ENCODE results near the gene NF2.

The NF2 gene

DNA sequence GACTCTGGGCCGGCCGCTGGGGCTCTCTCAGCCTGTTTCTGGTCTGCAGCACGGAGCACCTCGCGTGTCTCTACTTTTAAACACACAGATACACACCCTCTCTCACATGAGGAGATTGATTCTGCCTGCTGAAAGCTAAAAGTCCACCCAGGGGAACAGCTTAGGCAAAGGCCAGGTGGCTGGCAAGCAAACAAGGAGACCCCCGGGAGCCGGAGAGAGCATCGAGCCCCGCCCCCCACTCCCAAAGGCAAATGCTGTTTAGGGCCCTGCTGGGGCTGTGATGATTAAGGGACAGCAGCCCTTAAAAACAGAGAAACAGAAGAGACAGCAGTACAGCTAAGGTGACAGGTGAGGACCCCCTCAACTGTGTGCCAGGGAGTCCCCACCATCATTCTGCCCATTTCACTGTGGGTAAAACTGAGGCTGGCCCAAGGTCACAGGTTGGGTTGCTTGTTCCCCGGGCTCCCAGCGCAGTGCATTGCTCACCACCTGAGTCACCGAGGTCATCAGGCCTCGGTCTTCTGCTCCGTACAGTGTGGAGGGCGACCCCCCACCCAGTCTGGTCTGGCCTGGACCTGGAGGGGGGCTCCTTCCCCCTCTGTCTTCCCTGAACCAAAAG, 123.2 kb downstream of the NF2 start:
- no peak for DNase-seq

DNA sequence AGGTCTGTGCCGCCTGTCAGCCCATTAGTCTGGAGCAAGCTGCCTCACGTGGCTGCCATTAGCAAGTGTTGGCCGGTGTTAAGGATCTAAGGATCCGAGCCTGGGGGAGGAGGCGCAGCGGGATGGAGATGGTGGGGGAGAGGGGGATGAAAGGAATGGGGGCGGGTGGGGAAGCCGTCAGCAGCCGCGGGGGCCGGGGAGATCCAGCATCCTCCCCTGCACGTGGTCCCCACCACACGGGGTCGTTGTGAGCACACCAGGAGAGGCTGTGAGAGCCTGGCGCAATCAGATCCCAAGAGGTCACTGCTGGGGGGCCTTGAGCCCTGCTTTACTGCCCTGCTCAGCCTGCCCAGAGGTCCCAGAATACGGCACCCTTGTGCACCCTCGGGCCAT, 123.7 kb downstream of the NF2 start:
- no peak for DNase-seq

GRCh38 chr22:29729161-29729560, 125.7 kb downstream of the NF2 start:
- DNase-seq, result no peak

GRCh38 chr22:29731058-29731850, 127.8 kb downstream of the NF2 start:
- DNase-seq, result no peak

DNA sequence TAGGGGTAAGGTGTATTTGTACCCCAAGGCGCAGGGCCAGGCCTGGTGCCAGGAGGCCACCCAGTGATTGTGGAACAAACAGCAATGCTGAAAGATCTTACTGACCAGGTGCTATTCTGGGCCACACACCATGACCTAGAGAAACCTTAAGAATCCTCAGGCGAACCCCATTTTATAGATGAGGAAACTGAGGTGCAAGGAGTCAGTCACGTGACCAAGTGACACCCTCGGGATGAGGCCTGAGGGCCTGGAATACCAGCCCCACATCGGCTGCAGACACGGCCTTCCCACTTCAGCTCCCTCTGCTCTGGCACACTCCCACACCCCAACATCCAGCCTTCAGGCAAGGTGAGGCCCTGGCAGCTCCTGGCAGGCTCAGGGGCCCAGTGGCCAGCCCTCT, 129.4 kb downstream of the NF2 start:
- DNase-seq, result no peak

- DNase-seq, result no peak
Observed at GRCh38 chr22:29733362-29734201, 130.1 kb downstream of the NF2 start.

DNA sequence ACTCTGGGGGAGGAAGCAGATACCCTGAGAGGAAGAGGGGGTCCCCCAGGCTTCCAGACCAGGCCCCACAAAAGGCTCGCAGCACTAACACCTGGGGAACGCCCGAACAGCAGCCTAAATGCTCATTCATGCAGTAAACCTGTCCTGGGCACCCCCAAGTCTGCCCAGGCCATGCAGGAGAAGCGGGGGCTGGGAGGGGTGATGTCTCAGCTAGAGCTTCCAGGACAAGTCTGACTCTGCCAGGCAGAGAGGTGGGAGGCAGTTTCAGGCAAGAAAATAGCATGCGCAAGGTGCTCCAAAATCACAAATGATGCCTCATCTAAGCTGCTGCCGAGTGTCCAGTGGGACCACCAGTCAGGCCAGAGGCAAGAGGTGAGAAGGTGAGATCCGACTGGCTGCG, 131.0 kb downstream of the NF2 start:
- DNase-seq, result no peak

GRCh38 chr22:29734838-29735237, 131.4 kb downstream of the NF2 start:
- no peak for DNase-seq

DNA sequence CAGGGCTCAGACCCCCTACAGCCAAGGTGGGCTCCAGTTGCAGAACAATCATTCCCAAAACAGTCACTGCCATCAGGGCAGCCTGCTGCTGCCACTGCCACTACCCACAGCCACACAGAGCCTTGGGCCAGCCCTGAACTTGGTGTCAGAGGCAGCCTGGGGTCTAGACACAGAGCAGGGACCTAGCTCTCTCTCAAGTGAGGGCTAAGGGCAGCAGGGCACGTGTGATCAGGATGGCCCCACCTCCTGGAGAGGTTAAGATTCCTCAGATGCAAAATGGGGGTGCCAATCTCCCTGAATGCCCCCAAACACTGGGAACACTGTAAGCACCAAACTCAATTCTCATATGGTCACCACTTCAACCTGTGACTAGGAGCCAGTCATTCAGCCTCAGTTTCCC, 132.0 kb downstream of the NF2 start:
- DNase-seq, result no peak

- DNase-seq, result no peak
Observed at GRCh38 chr22:29737251-29738117, 134.1 kb downstream of the NF2 start.

DNA sequence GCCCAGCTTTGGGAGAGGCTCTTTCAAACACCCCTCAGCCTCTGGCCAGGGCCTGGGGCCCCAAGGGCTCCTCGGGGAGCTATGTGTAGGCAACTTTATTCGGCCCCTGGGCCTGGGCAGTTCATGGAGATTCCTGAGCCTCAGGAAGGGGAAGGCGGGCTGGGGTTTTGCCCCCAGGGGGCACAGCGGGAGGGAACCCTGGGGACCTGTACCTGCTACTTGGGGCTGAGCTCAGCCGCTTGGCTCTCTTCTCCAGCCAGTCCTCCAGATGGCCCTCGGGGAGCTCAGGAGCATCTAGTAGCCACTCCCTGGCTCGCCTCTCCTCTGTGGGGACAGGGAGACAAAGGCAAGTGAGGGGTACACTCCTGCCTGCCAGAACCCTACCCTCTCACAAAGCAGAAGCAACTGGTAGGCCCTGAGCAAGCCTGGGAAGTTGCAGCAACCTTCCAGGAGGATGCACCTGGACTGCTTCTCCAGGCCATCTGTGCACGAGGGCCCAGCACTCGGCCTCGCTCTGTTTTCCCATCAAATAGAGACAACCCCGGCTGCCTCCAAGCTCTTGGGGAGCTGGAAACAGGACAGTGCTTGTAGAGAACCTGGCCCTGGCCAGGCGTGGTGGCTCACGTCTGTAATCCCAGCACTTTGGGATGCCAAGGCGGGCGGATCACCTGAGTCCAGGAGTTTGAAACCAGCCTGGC, 134.8 kb downstream of the NF2 start:
- no peak for DNase-seq

- DNase-seq, result no peak
Observed at GRCh38 chr22:29739346-29739875, 136.0 kb downstream of the NF2 start.

DNA sequence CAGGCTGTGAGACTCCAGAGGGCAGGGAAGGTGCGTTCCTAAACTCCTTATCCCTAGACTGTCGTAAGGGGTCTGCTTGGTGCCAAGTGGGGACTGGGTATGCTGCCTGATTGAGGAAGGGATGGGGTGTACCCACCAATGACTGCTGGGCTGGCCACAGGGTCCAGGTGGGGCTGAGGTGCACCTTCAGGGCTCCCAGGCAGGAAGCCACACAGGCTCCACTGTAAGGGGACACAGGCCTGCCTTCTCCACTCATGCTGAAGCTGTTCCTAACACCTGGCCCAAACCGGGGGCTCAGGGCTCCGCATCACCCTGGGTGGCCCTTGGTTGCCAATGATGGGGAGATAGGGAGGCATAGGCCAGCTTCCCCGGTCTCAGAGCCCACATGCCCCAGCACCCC, 136.8 kb downstream of the NF2 start:
- DNase-seq, result no peak

GRCh38 chr22:29741926-29742325, 138.5 kb downstream of the NF2 start:
- DNase-seq, result no peak

DNA sequence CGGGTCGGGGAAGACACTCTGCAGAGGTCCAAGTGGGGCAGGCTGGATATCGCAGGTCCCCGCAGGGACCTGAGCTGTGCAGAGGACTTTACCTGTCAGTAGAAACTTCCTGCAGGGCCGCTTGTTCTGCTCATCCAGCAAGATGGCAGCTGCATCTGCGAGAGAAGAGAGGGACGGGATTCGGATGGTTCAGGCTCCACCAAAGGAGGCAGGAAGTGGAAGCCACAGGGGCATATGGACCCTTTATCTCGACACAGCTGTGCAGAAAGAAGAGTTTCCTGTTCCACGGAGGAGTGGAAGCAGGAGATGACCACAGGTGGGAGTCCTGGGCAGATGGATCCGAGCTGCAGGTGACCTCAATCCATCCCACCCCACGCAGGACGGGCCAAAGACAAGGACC, 138.9 kb downstream of the NF2 start:
- no peak for DNase-seq

DNA sequence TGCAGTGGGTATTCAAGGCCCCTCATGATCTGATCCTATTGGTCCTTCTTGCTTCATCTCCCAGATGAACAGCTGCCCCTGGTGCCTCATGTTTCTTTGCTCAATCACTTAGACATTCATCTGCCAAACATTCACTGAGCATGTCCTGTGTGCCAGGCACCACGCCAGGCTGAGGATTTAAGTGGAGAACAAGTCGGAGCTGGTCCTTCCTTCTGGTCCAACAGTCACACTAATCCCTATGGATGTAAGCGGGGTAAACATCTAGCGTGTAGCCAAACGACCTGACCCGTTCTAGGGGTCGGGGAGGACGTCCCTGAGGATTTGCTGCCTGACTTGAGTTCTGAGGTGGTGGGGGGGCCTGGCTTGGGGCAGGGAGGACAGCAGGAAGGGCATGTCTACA, 141.5 kb downstream of the NF2 start:
- no peak for DNase-seq

DNA sequence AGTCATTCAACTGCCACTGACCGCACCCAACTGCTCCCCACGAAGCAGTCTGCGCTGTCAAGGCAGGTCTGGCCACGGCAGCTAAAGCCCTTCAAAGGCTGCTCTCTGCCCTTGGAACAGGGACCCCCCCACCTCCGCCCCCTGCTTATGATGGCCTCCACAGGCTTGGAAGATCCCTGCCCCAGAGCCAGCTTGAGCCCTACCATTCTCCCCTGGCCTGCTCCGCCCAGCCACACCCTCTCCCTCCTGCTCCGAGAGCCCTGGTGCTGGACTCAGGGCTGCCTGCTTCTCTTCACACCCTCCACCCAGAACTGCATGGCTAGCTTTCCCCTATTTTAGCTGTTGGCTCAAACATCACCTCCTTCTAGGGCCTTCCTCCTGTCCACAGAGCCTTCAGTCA, 144.4 kb downstream of the NF2 start:
- DNase-seq, result no peak
